Measurements from ENCODE around the gene FAM228B.
"Not testable (repeated sequence)": the region's sequence is repeated elsewhere in the genome, so short reads cannot be mapped to it uniquely, and the experiment has no call there.

Gene FAM228B

DNA sequence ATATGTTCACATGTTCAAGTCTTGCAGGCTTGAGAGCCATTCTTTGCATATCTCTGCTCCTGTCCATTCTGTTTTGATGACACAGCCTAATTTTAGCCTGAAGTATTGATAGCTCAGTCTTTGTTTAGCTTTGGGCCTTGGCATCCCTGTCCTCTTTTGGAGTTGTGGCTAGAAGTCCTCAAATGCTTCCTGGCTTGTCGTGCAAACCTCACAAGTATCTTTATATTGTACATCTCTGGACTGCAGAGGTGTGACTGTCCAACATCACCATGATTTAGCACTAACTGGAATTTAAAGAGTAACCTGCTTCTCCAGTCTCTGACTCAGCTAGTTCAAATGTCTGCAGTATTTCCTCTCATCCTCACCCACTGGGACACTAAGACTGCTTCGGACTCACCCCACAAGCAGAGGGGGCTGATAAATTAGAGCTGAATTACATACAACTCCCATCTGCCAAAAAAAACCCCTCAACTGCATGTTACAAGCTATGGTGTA lies 11.8 kb upstream of the FAM228B start:
- Histone ChIP-seq H3K4me1 (ENCODE audit: insufficient read depth, low read length) (no peaks in the 10 kb centered on the region), H3K9ac (ENCODE audit: low read depth, low read length) (no peak overlapping the region), H3K36me3 (ENCODE audit: insufficient read depth, low read length) (no peaks in the 10 kb centered on the region), H3K9me3 (ENCODE audit: control insufficient read depth, insufficient read depth, low read length) (no peaks in the 10 kb centered on the region; the same call in 1 of the 2 replicates)

DNA sequence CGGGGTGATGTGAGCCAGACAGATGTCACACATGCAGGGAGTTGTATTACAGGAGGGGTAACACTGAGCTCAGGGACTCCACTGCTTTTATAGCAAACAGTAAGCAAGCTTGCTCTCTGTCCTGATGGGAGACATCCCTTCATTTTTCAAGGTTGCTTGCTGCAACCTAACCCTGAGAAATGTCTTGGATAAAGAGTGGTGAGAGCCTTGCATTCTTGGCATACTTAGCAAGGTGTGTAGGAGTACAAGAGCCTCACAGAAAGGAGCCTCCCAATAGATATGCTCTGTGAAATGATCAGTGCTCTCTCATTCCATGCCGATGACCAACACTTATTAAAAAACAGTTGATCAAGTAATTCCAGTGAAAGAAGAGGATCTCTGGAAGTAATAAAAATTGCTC lies 8.2 kb upstream of the FAM228B start:
- Histone ChIP-seq H3K9ac (ENCODE audit: low read depth, low read length) (no peak overlapping the region), H3K4me1 (ENCODE audit: insufficient read depth, low read length) (no peaks in the 10 kb centered on the region), H3K9me3 (ENCODE audit: control insufficient read depth, insufficient read depth, low read length) (no peaks in the 10 kb centered on the region), H3K36me3 (ENCODE audit: insufficient read depth, low read length) (no peaks in the 10 kb centered on the region)

DNA sequence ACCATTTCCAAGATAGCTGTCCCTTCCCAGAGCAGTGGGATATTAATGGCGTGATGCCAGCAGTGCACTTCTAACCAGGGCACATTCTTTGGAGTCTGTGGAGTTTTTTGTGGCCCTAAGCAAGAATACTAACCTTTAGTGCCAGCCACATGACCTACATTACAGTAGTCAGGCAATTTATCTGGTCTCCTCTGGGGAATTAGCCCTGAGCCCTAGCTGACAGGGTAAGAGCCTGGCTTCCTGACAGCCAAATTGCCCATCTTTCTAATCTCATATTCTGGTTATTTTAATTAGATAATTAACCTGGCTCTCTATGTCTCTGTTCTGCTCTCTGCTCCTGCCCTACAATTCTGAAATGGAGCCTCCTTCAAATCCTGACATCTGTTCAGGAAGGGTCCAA lies 5.4 kb upstream of the FAM228B start:
- Histone ChIP-seq H3K9ac (ENCODE audit: low read depth, low read length) (no peak overlapping the region), H3K9me3 (ENCODE audit: control insufficient read depth, insufficient read depth, low read length) (no peaks in the 10 kb centered on the region), H3K36me3 (ENCODE audit: insufficient read depth, low read length) (no peaks in the 10 kb centered on the region), H3K4me1 (ENCODE audit: insufficient read depth, low read length) (no peaks in the 10 kb centered on the region)

DNA sequence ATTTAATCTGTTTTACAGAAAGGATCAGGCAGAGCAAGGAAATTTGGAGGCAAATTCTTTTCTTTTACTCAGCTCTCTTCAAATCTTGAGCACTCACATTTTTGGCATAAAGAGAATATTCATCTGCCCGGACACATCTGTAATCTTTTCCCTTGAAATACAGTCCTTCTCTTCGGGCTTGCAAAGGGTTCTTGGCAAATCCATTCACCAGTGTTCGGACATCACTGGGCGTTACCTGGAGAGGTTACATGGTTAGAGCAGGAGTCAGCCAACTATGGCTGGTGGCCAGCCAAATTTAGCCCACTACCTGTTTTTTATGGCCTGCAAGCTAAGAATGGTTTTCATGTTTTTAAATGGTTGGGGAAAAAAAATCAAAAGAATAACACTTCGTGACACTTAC lies 2.2 kb upstream of the FAM228B start:
- Histone ChIP-seq H3K9ac (ENCODE audit: low read depth, low read length) (no peak overlapping the region), H3K4me1 (ENCODE audit: insufficient read depth, low read length) (no peaks in the 10 kb centered on the region), H3K9me3 (ENCODE audit: control insufficient read depth, insufficient read depth, low read length) (no peaks in the 10 kb centered on the region), H3K36me3 (ENCODE audit: insufficient read depth, low read length) (no peaks in the 10 kb centered on the region)

DNA sequence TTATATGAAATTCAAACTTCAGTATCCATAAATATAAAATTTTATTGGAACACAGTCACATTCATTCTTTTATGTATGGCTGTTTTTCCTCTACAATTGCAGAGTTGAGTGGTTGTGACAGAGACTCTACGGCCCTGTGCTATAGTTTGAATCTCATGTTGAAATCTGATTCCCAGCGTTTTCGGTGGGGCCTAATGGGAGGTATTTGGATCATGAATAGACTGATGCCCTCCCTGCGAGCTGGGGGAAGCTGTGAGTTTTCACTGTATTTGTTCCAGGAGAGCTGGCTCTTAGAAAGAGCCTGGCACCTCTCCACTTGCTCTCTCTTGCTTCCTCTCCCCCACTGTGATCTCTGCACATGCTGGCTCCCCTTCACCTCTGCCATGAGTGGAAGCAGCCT lies 1.8 kb upstream of the FAM228B start:
- H3K9me3 ChIP-seq (ENCODE audit: control insufficient read depth, insufficient read depth, low read length): no peaks in the 10 kb centered on the region
- H3K4me1 ChIP-seq (ENCODE audit: insufficient read depth, low read length): no peaks in the 10 kb centered on the region
- H3K36me3 ChIP-seq (ENCODE audit: insufficient read depth, low read length): no peaks in the 10 kb centered on the region
- no peak overlapping the region for H3K9ac ChIP-seq (ENCODE audit: low read depth, low read length)

DNA sequence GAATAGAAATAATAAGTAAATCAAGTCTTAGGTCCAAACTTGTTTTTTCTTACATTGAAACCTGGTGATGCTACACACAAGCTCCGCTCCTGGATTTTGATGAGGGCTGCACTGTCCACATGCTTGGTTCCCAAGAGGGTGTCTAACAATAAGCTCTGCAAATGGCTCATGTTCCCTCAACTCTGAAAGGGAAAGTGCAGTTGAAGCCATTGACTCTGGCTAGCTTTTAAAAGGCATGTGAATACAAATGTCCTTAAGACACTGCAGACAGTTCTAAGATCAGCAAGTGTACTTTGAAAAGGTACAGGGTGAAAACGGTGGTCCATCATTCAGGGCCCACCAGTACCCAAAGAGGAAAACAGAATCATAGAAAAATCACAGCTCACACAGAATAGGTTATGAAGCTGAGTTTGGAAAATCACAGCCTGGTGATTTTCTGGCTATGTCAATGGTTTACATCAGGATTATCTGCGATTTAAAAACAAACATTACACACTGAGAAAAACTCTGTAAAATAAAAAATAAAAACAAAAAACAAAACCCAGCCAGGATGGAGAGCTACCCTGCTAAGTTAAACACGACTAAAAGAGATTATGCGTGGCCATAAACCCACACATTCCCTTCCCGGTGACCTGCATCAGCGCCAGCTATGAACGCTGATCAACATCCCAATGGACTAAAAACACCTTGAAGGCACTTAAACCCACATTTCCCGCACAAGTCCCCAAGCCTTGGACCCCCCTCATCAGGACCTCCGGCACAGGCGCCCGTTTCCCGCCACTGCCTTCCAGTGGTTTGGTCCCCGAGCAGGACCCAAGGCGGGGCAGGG lies 689 bp upstream of the FAM228B start:
- H3K36me3 ChIP-seq (ENCODE audit: insufficient read depth, low read length): no peaks in the 10 kb centered on the region
- H3K9ac ChIP-seq (ENCODE audit: low read depth, low read length): peak overlapping the region; percentile 90
- no peaks in the 10 kb centered on the region for H3K4me1 ChIP-seq (ENCODE audit: insufficient read depth, low read length)
- H3K9me3 ChIP-seq (ENCODE audit: control insufficient read depth, insufficient read depth, low read length): no peaks in the 10 kb centered on the region

DNA sequence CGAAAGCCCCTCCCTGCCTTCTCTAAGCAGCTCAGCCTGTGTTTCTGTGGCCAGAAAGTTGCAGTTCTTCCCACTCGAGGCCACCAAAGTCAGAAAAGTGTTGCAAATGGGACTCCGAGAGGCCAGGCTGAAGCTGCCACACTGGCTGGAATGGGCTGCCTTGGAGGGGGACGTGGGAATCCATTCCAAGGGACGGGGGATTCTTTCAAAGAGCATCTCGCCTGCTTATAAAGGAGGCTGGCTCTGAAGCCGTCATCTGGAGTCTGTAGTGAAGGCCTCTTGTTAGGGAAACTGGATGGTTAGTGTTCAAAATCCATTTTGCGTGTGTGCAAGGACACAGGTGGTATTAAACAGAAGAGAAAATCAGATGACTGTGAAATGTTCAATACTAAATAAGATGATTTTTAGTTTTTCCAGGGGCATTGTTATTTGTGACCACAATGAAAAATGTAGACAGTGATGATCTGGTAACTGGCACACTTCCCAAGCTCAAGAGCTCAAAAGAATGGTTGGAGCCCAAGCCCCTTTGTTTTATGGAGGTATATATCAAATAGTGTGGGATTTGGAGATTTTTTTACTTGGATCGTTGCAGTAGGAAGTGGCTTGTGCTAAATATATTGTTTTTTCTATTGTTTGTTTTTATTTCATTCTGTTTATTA lies 782 bp downstream of the FAM228B start:
- H3K36me3 ChIP-seq (ENCODE audit: insufficient read depth, low read length): no peaks in the 10 kb centered on the region
- no peaks in the 10 kb centered on the region for H3K4me1 ChIP-seq (ENCODE audit: insufficient read depth, low read length)
- H3K9ac ChIP-seq (ENCODE audit: low read depth, low read length): peak overlapping the region; percentile 90
- H3K9me3 ChIP-seq (ENCODE audit: control insufficient read depth, insufficient read depth, low read length): no peaks in the 10 kb centered on the region

DNA sequence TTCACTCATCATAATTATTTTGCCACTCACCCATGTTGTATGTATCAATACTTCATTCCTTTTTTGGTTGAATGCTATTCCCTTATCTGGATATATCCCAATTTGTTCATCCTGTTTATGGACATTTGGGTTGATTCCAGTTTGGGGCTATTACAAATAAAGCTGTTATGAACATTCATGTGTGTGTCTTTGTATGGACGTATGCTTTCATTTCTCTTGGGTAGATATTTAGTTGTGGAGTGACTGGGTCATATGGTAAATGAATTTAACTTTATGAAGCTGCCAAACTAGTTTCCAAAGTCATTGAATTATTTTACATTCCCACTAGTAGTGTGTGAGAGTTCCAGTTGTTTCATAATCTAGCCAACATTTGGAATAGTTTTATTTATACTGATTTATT lies 2.7 kb downstream of the FAM228B start:
- no peak overlapping the region for H3K9ac ChIP-seq (ENCODE audit: low read depth, low read length)

DNA sequence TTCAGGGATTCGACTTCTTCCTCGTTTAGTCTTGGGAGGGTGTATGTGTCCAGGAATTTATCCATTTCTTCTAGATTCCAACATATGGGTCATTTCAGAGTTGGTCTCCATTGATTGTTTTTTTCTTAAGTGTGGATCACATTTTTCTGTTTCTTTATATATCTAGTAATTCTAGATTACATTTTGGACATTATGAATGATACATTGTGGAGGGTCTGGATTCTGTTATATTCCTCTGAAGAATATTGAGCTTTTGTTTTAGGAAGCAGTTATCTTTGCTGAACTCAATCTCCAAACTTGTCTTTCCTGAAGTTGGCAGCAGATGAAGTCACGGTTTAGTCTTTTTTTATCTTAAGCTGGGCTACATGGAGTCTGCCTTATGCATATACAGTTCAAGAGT lies 9.3 kb downstream of the FAM228B start:
- Histone ChIP-seq H3K4me1 (ENCODE audit: insufficient read depth, low read length) (no peaks in the 10 kb centered on the region), H3K9me3 (ENCODE audit: control insufficient read depth, insufficient read depth, low read length) (no peaks in the 10 kb centered on the region), H3K9ac (ENCODE audit: low read depth, low read length) (no peak overlapping the region), H3K36me3 (ENCODE audit: insufficient read depth, low read length) (no peaks in the 10 kb centered on the region)

More for the DNA sequence above, 2.7 kb downstream of the FAM228B start:
- Histone ChIP-seq H3K36me3 (ENCODE audit: insufficient read depth, low read length) (no peaks in the 10 kb centered on the region), H3K9me3 (ENCODE audit: control insufficient read depth, insufficient read depth, low read length) (no peaks in the 10 kb centered on the region), H3K4me1 (ENCODE audit: insufficient read depth, low read length) (no peaks in the 10 kb centered on the region)

DNA sequence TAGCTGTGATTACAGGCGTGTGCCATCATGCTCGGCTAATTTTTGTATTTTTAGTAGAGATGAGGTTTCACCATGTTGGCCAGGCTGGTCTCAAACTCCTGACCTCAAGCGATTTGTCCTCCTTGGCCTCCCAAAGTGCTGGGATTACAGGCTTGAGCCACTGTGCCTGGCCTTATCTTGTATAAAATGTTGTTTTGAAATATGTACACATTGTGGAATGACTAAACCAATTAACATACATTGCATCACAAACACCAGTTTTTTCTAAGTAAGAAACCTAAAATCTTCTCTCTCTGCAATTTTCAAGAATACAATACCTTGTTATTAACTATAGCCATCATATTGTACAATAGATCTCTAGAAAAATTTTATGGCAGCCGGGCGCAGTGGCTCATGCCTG lies 17.0 kb downstream of the FAM228B start:
- H3K36me3 ChIP-seq (ENCODE audit: insufficient read depth, low read length); H3K4me1 ChIP-seq (ENCODE audit: insufficient read depth, low read length); H3K9ac ChIP-seq (ENCODE audit: low read depth, low read length); H3K9me3 ChIP-seq (ENCODE audit: control insufficient read depth, insufficient read depth, low read length): not testable (repeated sequence)

DNA sequence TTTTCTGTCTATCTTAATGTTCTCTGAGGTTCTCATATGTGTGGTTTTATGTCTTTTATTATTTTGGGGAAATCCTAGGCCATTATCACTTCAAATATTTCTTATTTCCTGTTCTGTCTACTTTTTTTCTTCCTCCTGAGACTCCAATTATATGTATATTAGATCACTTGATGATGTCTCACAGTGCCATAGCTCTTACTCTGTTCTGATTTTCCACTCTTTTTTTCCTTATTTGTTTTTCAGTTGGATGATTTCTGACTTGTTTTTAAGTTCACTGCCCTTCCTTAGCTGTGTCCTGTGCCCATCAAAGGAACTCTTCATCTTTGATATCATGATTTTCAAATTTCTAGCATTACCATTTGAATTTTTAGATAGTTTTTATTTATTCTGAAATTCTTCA lies 24.1 kb downstream of the FAM228B start:
- H3K4me1 ChIP-seq (ENCODE audit: insufficient read depth, low read length): no peaks in the 10 kb centered on the region
- H3K36me3 ChIP-seq (ENCODE audit: insufficient read depth, low read length): no peaks in the 10 kb centered on the region
- no peaks in the 10 kb centered on the region; the same call in 1 of the 2 replicates for H3K9me3 ChIP-seq (ENCODE audit: control insufficient read depth, insufficient read depth, low read length)
- H3K9ac ChIP-seq (ENCODE audit: low read depth, low read length): no peak overlapping the region

DNA sequence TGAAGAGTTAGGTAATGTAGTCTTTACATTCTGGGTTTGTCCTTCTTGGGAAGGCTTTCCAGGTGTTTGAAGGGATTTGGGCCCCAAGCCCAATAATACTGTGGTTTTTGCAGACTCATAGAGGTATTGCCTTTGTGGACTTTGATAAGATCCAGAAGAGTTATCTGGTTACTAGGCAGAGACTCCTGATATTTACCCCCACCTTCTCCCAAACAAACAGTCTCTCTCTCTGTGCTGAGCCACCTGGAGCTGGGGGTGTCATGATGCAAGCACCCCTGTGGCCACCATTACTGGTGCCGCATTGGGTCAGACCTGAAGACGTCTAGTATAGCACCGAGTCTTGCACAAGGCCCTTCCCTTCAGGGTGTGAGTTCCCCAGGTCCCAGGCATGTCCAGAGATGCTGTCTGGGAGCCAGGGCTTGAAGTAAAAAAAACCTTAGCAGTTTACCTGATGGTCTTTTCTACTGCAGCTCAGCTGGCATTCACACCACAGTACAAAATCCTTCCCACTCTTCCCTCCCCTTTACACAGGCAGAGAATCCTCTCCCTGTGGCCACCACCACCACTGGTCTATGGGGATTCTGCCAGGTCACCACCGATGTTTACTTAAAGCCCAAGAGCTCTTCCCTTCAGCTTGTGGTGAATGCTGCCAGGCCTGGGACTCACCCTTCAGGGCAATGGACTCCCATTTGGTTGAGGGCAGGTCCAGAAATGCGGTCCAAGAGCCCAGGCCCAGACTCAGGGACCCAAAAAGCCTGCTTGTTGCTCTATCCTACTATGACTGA lies 29.3 kb downstream of the FAM228B start:
- Histone ChIP-seq H3K9ac (ENCODE audit: low read depth, low read length) (no peak overlapping the region), H3K4me1 (ENCODE audit: insufficient read depth, low read length) (no peaks in the 10 kb centered on the region), H3K9me3 (ENCODE audit: control insufficient read depth, insufficient read depth, low read length) (no peaks in the 10 kb centered on the region; the same call in 1 of the 2 replicates), H3K36me3 (ENCODE audit: insufficient read depth, low read length) (no peaks in the 10 kb centered on the region)

DNA sequence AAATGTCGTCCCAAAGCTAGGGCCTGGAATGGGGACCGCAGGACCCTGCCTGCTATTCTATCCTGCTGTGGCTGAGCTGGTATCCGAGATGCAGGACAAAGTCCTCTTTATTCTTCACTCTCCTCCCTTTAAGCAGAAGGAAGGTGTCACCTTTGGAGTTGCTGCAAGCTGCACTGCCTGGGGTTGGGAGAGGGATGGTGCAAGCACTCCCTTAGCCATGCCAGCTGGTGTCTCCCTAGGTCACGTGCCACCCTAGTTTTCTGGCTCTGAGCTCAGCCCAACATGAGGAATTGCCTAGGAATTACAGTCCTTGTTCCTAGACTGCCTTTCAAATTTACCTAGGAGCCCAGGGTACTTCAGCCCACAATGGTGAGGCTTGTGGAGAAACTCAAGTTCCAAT lies 30.2 kb downstream of the FAM228B start:
- no peaks in the 10 kb centered on the region for H3K9me3 ChIP-seq (ENCODE audit: control insufficient read depth, insufficient read depth, low read length)
- no peak overlapping the region for H3K9ac ChIP-seq (ENCODE audit: low read depth, low read length)
- H3K36me3 ChIP-seq (ENCODE audit: insufficient read depth, low read length): no peaks in the 10 kb centered on the region
- no peaks in the 10 kb centered on the region for H3K4me1 ChIP-seq (ENCODE audit: insufficient read depth, low read length)

DNA sequence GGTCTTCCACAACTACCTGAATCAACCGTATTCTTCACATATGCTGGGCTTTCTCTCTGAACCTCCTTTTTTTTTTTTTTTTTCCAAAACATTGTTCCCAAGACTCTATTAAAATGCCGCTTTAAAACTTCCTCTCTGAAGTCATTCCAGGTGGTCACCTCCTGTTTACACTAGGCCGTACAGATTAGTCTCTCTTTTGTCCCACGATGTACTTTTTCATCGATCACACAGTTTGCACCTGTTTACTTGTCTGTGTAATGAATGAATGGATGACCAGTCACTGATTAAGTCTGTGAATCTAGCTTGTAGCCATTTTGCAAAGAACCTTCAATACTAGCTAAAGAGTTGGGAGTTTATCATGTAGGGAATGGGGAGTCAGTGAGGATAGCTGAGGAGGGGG lies 34.9 kb downstream of the FAM228B start:
- Histone ChIP-seq H3K36me3 (ENCODE audit: insufficient read depth, low read length) (no peaks in the 10 kb centered on the region), H3K4me1 (ENCODE audit: insufficient read depth, low read length) (no peaks in the 10 kb centered on the region), H3K9ac (ENCODE audit: low read depth, low read length) (no peak overlapping the region), H3K9me3 (ENCODE audit: control insufficient read depth, insufficient read depth, low read length) (no peaks in the 10 kb centered on the region)

Measured in ES-I3 (cell line).